Endothelial cell of umbilical vein (primary cell): ENCODE data around the gene ADAM10. TPM values are rescaled to one million over a fixed set of nuclear protein-coding genes. Genes with fewer than 3 reads are reported as not detected.
A peak's percentile ranks its signal among the peaks of the same experiment; 100 is the strongest.

Source experiments
- Bru-seq: library from RNA; stranded (reverse); fragments of 400-500 nt; gene quantifications from one replicate; lab custom pipeline; 2021; lab: Mats Ljungman, UMichigan
- BruChase-seq, 2 experiments: library from RNA; stranded (reverse); fragments of 400-500 nt; gene quantifications; one replicate each; lab custom pipeline; 2021; lab: Mats Ljungman, UMichigan
- BruUV-seq: library from RNA; stranded (reverse); fragments of 400-500 nt; replicated peaks from 2 replicates; lab custom pipeline; 2021; lab: Mats Ljungman, UMichigan
- CTCF ChIA-PET: fragments of 300-600, 350-600 bp; sonication (Branson Sonifier 250); formaldehyde crosslinking; loops from one replicate; lab custom pipeline; 2021; ENCODE audit warnings: antibody characterized with exemption, inconsistent platforms; lab: Charles Lee
- POLR2A ChIA-PET: fragments of 300-600, 350-600 bp; sonication (Branson Sonifier 250); formaldehyde crosslinking; loops from one replicate; lab custom pipeline; 2021; ENCODE audit warnings: antibody characterized with exemption, inconsistent platforms; lab: Charles Lee
- DNase-seq: peaks from one replicate; pipeline ENCODE4 v3.0.0-alpha.2; 2011; ENCODE audit warnings: low read depth, low spot score
- FAIRE-seq: peaks from 2 replicates; lab custom pipeline; 2011; peaks lifted over from hg19 to GRCh38; lab: Jason Lieb, UNC
- H2AFZ ChIP-seq: 2 replicates; pipeline ENCODE4 v1.6.0; 2012; ENCODE audit warnings: low read depth, low read length, control low read depth, inconsistent platforms
- H3K27ac ChIP-seq: 2 replicates; pipeline ENCODE4 v1.5.1; 2011; ENCODE audit warnings: low read depth, mild to moderate bottlenecking, control low read depth, low read length, moderate library complexity; ENCODE audit not compliant: insufficient read depth
- H3K27me3 ChIP-seq, 2 experiments: 2 replicates each; pipeline versions ENCODE4 v1.6.0 to v1.6.1; 2011; ENCODE audit warnings: low read length in 2 of 2, mixed read lengths in 1 of 2; ENCODE audit not compliant: control insufficient read depth in 2 of 2, insufficient read depth in 2 of 2
- H3K36me3 ChIP-seq, 2 experiments: 2 replicates in 1 of 2; 3 replicates in 1 of 2; pipeline ENCODE4 v1.5.1; 2011; ENCODE audit warnings: low read length in 2 of 2, mild to moderate bottlenecking in 1 of 2, moderate library complexity in 1 of 2; ENCODE audit not compliant: control insufficient read depth in 2 of 2, insufficient read depth in 2 of 2; ENCODE audit errors: extremely low read depth in 1 of 2
- H3K4me1 ChIP-seq: 3 replicates; pipeline ENCODE4 v1.5.1; 2011; ENCODE audit warnings: mild to moderate bottlenecking, low read length; ENCODE audit not compliant: control insufficient read depth, insufficient read depth; ENCODE audit errors: extremely low read depth
- H3K4me2 ChIP-seq: 2 replicates; pipeline ENCODE4 v1.6.1; 2011; ENCODE audit warnings: low read length, control low read depth, mixed read lengths; ENCODE audit not compliant: insufficient read depth
- H3K4me3 ChIP-seq, 3 experiments: fragments of 200-600 bp in 1 of 3; sonication (generic), shearing (Covaris generic) in 1 of 3; replicated peaks in 1 of 3; 2 replicates each; pipeline ENCODE4 v1.5.1; 2011 to 2016; ENCODE audit warnings: control low read depth in 3 of 3, low read length in 3 of 3, mild to moderate bottlenecking in 2 of 3, inconsistent platforms in 1 of 3, low read depth in 1 of 3, moderate library complexity in 1 of 3; ENCODE audit not compliant: insufficient read depth in 1 of 3
- H3K79me2 ChIP-seq: 2 replicates; pipeline ENCODE4 v1.6.0; 2012; ENCODE audit warnings: low read length, inconsistent platforms; ENCODE audit not compliant: control insufficient read depth, insufficient read depth
- H3K9ac ChIP-seq: replicated peaks from 2 replicates; pipeline ENCODE3; 2011; ENCODE audit warnings: low read length, control low read depth; ENCODE audit not compliant: insufficient read depth; ENCODE audit errors: extremely low read depth
- H3K9me1 ChIP-seq: replicated peaks from 3 replicates; pipeline ENCODE4 v1.6.0; 2011; ENCODE audit warnings: mild to moderate bottlenecking, low read length; ENCODE audit not compliant: control insufficient read depth, insufficient read depth; ENCODE audit errors: extremely low read depth
- H3K9me3 ChIP-seq: replicated peaks from 2 replicates; pipeline ENCODE4 v1.5.1; 2012; ENCODE audit warnings: low read length, inconsistent platforms; ENCODE audit not compliant: control insufficient read depth, insufficient read depth
- H4K20me1 ChIP-seq: replicated peaks from 2 replicates; pipeline ENCODE3; 2011; ENCODE audit warnings: mild to moderate bottlenecking, low read length; ENCODE audit not compliant: control insufficient read depth, insufficient read depth; ENCODE audit errors: extremely low read depth
- EZH2 ChIP-seq: IDR thresholded peaks from 2 replicates; pipeline ENCODE4 v1.6.1; 2012; ENCODE audit warnings: borderline replicate concordance, low read depth, mild to moderate bottlenecking, moderate library complexity, low read length, inconsistent platforms; ENCODE audit not compliant: severe bottlenecking
- MAX ChIP-seq: IDR thresholded peaks from 2 replicates; pipeline ENCODE4 v1.6.1; 2011; ENCODE audit not compliant: insufficient read depth, insufficient read length
- POLR2A ChIP-seq: IDR thresholded peaks from 2 replicates; pipeline ENCODE4 v1.6.1; 2012; ENCODE audit warnings: low read depth, mild to moderate bottlenecking, control low read depth, low read length
- POLR2AphosphoS5 ChIP-seq: IDR thresholded peaks from 2 replicates; pipeline ENCODE4 v1.6.1; 2012; ENCODE audit warnings: low read depth, mild to moderate bottlenecking, control low read depth, low read length, moderate library complexity; ENCODE audit not compliant: insufficient read depth
- dilution Hi-C: fragments of 300-500 bp; cut with MboI; formaldehyde crosslinking; loops from one replicate; pipeline ENCODE4 v1.15.0; 2019; ENCODE audit warnings: low sequenced_read_pairs; ENCODE audit not compliant: extremely low pct_ligation_motif_present
- intact Hi-C: fragments of 100-400 bp; cut with micrococcal nuclease; formaldehyde crosslinking; loops from one replicate; pipeline ENCODE4 v1.10.0; 2022
- long read RNA-seq: library from polyadenylated mRNA; stranded (forward); transcript quantifications from one replicate; pipeline ENCODE4 v2.0.0, GENCODE V29; 2021
- polyA minus RNA-seq, 3 experiments: library from RNA; depleted of rRNA, polyadenylated mRNA; stranded (reverse); fragments of >200 nt; gene quantifications; 1 replicate in 1 of 3; 2 replicates in 2 of 3; pipeline ENCODE4 v1.2.3, GENCODE V29; 2011
- polyA plus RNA-seq, 4 experiments: library from polyadenylated mRNA; depleted of rRNA in 3 of 4; stranded (reverse) in 3 of 4; unstranded in 1 of 4; fragments of >200 nt; gene quantifications; 2 replicates each; pipeline versions ENCODE4 v1.2.1 to v1.2.3, GENCODE V29; 2011 to 2012; ENCODE audit warnings: missing spikeins in 1 of 4
- total RNA-seq: library from RNA; stranded (reverse); gene quantifications from 2 replicates; pipeline ENCODE4 v1.2.3, GENCODE V29; 2021

The ADAM10 gene
- total RNA-seq (185 and 203 TPM in 2 replicates), polyA plus RNA-seq (69.9 and 91.3 TPM in 2 replicates), polyA minus RNA-seq (194 and 209 TPM in 2 replicates), Bru-seq, nascent RNA (percentile 90 among the genes with signal in this experiment), BruChase-seq, experiment 1, labeled RNA remaining after a 6-hour chase (percentile 88 among the genes with signal in this experiment), BruChase-seq, experiment 2, labeled RNA remaining after a 2-hour chase (percentile 79 among the genes with signal in this experiment)
- 62.4 and 64.1 TPM in 2 replicates for polyA plus RNA-seq (2011; cell fraction: cytosol; rRNA removed)
- 52.6 and 62.5 TPM in 2 replicates for polyA plus RNA-seq (2011; cell fraction: nucleus; rRNA removed)
- 132 and 189 TPM in 2 replicates for polyA plus RNA-seq (2012)
- 56.8 TPM for polyA minus RNA-seq (2011; cell fraction: cytosol; rRNA and poly(A)+ RNA removed)
- polyA minus RNA-seq (2011; cell fraction: nucleus; rRNA and poly(A)+ RNA removed), result 113 and 133 TPM in 2 replicates
- long read RNA-seq, full-length matches to known transcripts, result 146 of 192 reads
- long read RNA-seq, partial matches to known transcripts, result 25 of 192 reads
- long read RNA-seq, other reads (novel, unspliced or antisense), result 21 of 192 reads

- Histone ChIP-seq H3K4me3 (peak within 1 kb of the TSS; percentile 77 to 93 (median 92)), H3K27me3 (no peaks in the 10 kb centered on the region), H3K9me3 (no peaks in the 10 kb centered on the region), H4K20me1 (peaks cover 8% of the 10 kb centered on the region), H2AFZ (peak within 1 kb of the TSS; percentile 85), H3K27ac (peak within 1 kb of the TSS; percentile 90), H3K4me2 (peak within 1 kb of the TSS; percentile 99), H3K9ac (peak within 1 kb of the TSS; percentile 91), H3K79me2 (peaks cover 43% of the 10 kb centered on the region), H3K9me1 (no peaks in the 10 kb centered on the region), H3K36me3 (no peaks in the 10 kb centered on the region), H3K4me1 (peaks cover 24% of the 10 kb centered on the region)
- no TSS peak for BruUV-seq
- intact Hi-C loops (loop anchor here (1.0 to 5.0 kb wide), 5 partner anchors 22 to 479 kb away; partner anchors contain the start of gene MINDY2), dilution Hi-C loops (no loop called here)
- peak; percentile 95 for FAIRE-seq
- ChIA-PET CTCF (interaction anchor here (0.8 to 2.0 kb wide), 10 partner anchors 9 to 522 kb away, joined by 3 to 30 read pairs (median 4); partner anchors contain the start of gene MINDY2), POLR2A (interaction anchor here (0.5 to 2.3 kb wide), 6 partner anchors 11 to 159 kb away, joined by 3 to 24 read pairs (median 3); partner anchors contain the start of gene MINDY2)
- peak; percentile 99 for DNase-seq
- TF ChIP-seq POLR2A, result peak; percentile 71
- TF ChIP-seq MAX, result peak; percentile 89
- no peak for TF ChIP-seq EZH2
- TF ChIP-seq POLR2AphosphoS5, result peak; percentile 80
These were observed at the start of gene ADAM10 for GRCh38 chr15:58749532-58750337. TSS of gene ADAM10 (minus strand) at chr15:58749707. CDS start at chr15:58749534, 173 bp downstream.
